Kidney tubule cell (primary cell): ENCODE measurements around the gene SCYGR8.

Experiments
- DNase-seq: peaks from one replicate; pipeline ENCODE4 v3.0.0-alpha.2; 2018; ENCODE audit warnings: low spot score

SCYGR8 gene

DNA sequence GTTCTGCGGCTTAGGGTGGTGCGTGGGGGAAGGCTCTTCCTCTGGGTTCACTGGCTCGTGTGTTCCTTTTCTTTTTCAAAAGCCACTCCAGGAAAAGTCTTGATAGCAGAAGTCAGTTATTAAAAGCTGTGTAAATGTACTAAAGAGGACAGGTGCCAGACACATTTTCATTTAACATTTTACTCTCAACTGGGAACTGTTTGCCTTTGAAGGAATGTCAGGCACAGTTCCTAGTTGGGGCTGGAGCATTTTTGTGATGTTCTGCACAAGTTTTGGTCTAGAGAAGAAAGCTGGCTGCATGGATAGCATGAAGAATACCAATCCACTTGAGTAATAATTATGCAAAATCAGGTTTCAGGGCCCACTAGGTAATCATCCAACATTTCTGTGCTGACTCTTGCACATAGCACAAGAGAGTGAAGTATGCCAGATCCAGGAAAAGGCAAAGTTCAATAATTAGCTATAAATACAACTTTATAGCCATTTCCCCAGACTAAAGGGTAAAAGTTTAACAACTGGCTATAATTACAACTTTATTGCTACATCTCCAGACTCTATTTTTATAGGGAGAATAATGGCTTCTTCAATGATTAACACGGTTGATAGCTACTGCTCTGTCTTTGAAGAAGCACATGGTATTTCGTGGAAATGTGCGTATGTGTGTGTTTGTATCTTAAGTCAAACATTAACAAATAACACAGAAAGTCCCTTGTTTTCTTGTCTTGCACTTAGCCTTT is 16.2 kb downstream of the SCYGR8 start:
- DNase-seq: peak; percentile 96

DNA sequence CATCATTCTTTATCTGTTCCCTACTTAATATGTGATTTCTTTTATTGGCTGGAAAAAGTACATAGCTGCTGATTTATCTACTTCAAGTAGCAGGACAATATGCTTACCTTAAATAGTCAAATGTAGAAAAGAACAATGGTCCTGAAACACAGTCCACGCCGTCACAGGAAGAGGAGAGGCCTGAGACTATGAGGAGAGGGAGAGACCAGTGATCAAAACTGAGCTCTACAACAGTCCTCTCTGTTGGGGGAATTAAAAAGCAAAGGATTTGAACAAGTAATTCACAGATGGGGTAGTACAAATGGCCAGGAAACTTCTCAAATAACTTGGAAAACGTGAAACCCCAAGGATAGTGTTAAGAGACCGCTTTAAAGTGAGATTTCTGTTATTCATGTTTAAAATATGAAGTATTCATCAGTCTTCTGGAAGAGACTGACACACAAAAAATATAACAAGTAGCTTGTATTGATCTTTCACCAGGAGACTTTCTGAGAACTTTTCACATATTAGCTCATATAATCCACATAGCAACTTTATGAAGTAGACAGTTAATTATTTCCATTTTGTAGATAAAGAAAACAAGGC is 20.2 kb downstream of the SCYGR8 start:
- no peak for DNase-seq

- DNase-seq: peak; percentile 84
Observed at GRCh38 chr2:227766373-227766883, 20.7 kb downstream of the SCYGR8 start.

DNA sequence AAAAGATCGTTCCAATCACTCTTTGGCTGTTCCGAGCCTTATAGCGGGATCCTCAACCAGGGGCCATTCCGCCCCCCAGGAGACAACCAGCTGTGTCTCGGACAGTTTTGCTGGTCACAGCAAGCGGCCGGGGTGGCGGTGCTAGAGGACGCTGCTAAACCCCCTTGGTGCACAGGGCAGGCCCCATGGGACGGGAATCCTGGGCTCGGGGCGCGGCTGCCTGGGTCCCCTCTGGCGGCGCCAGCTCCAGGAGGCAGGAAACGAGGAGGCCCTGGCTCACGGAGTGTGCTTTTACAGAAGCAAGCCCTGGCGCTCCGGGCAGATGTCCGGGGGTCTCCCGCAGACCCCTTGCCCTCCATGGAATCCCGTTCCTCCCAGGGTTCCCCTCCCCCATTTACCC is 22.1 kb downstream of the SCYGR8 start:
- no peak for DNase-seq

- DNase-seq: no peak
Observed at GRCh38 chr2:227772197-227772661, 26.5 kb downstream of the SCYGR8 start.

GRCh38 chr2:227772932-227773331 is 27.2 kb downstream of the SCYGR8 start:
- DNase-seq: no peak

GRCh38 chr2:227774011-227774624 is 28.4 kb downstream of the SCYGR8 start:
- DNase-seq: peak; percentile 68

DNA sequence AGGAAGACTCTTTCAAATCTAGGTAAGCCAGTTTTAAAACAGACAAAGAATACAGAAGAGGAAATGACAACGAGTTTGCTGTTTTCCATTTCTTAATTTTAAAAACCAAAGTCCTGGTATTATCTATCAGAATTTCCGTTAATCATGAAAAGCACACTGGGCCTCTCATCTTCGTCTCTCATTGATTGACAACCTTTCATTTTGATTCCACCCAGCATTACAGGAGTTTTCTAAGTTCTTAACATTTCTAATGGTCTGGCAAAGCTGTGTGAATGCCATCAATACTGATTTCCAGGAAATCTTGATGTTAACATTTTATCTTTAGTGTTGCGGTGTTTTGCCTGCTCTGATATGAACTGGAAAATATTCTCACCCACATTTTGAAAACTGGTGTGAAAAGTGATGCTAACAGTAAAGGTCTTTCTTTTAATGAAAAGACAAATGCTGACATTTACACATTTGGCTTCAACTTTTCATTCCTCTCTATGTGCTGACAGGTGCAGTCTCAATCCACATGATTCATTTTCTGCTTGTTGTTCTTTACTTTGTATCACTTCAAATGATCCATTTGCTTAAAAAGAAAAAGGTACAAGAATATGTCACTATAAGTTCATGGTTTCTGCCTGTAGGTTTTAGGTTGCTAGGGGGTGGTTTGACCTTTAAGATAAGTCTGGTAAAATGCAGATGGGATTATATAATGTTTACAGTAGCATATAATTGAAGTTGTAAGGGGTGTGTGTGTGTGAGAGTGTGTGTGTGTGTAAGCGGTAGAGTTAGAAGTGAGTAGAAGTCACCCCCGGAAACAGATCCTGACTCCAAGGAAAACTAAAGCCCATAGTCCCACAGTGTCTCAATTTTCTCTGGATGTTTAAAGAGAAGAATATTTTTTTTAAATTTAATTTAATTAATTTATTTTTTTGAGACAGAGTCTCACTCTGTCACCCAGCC is 29.5 kb downstream of the SCYGR8 start:
- DNase-seq: no peak

DNA sequence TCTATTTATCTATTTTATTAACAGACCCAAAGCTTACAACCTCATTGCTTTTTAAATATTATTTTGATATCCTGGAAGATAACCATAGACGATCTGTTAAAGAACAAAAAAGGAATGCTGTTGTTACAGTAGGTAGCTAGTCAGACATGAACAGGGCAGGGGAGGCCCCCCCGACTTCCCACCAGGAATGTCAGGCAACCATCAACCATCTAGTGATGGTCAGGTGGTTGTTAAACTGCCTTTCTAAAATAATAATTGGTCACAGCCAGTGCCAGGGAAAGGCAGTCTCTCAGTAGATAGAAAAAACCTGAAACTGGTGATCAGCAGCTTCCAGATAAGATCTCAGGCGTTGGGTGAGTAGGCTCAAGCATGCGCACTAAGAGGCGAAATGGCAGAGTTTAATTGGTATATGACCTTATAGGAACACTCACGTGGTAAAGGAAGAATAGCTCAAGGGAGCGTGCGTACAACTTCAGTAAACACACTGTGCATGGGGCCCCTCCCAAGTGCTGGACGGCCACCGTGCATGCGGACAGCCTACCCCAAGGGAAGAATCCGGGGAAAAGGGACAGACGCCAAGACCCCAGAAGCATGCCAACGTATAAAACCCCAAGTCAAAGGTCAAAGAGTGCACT is 35.4 kb downstream of the SCYGR8 start:
- DNase-seq: peak; percentile 49

GRCh38 chr2:227781841-227782240 is 36.1 kb downstream of the SCYGR8 start:
- no peak for DNase-seq

DNA sequence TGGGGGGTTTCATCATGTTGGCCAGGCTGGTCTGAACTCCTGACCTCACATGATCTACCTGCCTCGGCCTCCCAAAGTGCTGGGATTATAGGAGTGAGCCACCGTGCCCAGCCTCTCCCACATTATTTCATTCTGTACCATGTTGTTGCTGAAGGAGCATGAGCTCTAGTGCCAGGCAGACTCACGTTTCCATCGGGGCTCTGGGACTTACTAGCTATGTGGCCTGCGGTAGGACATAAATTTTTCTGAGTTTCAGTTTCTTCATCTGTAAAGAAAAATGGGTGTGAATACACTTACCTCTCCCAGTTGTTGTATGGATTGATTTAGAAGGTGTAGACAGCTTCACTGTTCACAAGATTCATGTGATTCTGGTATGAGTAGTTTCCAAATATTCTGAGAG is 37.1 kb downstream of the SCYGR8 start:
- DNase-seq: no peak

DNA sequence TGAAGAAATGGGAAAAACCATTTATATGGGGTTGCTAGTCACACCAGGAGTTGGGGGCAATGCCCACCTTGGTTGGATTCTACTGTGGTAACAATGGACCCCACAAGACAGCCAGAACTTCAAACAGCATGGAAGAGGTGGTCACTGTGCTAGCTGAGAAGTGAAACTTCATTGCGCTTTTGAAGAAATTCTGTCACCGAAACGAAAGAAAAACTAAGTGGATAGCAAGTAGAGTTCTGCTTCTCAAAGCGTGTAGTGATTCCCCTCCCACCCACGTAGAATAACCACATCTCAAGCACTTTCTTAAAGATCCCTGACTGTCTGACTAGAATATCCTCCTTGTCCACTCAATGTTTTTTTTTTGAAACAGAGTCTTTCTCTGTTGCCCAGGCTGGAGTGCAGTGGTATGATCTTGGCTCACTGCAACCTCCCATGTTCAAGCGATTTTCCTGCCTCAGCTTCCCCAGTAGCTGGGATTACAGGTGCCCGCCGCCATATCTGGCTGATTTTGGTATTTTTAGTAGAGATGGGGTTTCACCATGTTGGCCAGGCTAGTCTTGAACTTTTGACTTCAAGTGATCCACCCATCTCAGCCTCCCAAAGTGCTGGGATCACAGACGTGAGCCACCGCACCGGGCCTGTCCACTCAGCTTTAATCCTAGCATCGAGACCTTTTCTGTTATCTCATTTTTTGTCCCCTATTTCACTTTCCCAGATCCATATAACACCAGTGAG is 37.9 kb downstream of the SCYGR8 start:
- no peak for DNase-seq

DNA sequence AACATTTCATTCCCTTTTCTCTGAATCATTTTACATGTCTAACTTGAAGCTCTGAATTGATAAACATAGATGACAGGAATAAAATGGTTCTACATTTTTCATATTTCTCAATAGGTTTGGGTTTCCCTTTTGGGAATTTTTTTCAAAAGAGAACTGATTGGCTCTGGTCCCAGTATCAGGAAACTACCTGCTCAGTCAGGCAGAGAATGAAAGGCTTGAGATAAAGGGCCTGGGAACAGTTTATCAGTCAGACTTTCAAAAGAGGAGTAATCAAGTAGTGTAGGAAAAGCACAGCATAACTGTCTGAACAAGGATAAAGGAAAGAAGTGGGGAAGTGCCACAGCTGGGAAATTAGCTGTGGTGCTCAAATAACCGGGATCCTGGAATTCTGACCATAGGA is 39.6 kb downstream of the SCYGR8 start:
- DNase-seq: no peak

GRCh38 chr2:227788561-227789018 is 42.9 kb downstream of the SCYGR8 start:
- DNase-seq: peak; percentile 44

DNA sequence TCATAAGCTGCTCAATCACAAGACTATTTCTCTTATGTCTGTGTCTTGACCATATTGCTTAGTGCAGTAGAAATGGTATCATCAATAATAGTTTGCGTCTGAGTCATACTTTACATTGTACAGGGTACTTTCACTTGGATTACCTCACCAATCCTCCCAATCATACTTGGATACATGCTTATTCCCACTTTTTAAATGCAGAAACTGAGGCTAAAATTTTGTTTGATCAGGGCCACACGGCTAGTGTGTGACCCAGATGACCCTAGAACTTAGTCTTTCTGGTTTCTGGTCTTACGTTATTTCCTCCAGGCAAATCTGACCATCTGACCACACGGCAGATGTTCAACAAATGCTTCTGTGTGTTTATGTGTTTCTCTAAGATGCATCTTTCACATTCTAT is 44.1 kb downstream of the SCYGR8 start:
- DNase-seq: no peak

DNA sequence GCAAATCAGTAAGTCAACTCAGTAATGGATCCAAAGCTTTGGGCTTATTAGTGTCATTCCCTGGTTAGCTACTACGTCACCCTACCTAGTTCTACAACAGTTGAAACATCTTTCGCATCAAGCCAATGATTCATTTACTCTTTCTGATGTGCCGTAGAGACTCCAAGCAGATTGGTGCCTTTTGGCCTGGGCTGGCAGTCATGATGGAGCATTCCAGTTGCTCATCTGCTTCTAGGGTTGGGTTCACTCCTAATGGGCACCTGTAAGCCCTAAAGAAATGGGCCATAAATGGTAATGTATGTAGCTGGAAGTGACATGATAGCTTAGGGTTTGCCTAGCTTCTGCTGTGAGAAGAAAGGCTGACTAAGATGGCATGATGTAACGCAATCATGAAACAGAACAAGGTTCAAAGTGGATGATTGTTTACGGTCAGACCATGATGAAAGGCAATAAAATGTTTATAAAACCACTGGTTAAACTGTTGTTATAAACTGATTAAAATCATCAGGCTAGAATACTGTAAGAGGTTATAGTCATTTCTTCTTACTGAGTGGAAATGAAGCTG is 47.5 kb downstream of the SCYGR8 start:
- no peak for DNase-seq
